ENCODE measurements around the gene GADD45GIP1. TPM values are rescaled to one million over a fixed set of nuclear protein-coding genes. Genes with fewer than 3 reads are reported as not detected.

The GADD45GIP1 gene
- total RNA-seq, 2 donors from 2014 or later: 29.9 to 58.7 TPM

DNA sequence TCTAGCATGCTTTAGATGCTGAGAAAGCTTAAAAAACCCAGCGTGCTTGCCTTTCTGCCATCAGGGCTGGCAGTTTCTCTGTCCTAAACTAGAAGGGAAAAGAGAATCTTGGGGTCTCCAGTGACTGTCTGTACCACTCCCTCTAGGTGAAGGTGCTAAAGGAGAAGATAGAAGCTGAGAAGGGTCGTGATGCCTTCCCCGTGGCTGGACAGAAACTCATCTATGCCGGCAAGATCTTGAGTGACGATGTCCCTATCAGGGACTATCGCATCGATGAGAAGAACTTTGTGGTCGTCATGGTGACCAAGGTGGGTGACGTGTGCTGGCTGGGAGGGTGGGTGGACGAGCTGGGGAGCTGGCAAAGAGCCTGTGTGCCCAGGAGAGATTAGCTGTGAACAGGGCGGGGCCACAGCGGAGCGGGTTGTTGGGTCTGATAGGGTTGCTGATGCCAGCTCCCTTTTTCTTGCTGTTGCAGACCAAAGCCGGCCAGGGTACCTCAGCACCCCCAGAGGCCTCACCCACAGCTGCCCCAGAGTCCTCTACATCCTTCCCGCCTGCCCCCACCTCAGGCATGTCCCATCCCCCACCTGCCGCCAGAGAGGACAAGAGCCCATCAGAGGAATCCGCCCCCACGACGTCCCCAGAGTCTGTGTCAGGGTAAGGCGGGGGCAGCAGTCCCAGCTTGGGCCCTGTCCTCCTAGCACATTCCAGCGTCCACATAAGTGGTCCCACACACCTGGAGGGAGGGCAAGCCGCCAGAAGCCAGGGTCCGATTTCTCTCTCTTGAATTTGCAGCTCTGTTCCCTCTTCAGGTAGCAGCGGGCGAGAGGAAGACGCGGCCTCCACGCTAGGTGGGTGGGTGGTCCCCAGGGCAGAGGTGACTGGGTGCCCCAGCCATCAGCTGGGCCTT is 9.1 kb downstream of the GADD45GIP1 start:
- intact Hi-C loops (cut with DNase I): no loop called here
- peaks cover 17 to 18% of the 10 kb centered on the region in 2 donors for H3K36me3 ChIP-seq
- H3K4me1 ChIP-seq (replicated peaks): peaks cover 13% of the 10 kb centered on the region
- no peaks in the 10 kb centered on the region for H3K9me3 ChIP-seq
- 84% methylated on average over 28 of the region's 28 CpGs for WGBS
- no peak for DNase-seq (ENCODE audit: low spot score)
- no peaks in the 10 kb centered on the region for H3K27me3 ChIP-seq (replicated peaks; ENCODE audit: insufficient read depth)
- H3K4me3 ChIP-seq: no peak overlapping the region
- no peak overlapping the region for H3K27ac ChIP-seq
- TF ChIP-seq POLR2A (IDR thresholded peaks at IDR 0.05): no peak
- no peak for TF ChIP-seq POLR2AphosphoS5 (IDR thresholded peaks at IDR 0.05)
- TF ChIP-seq, protein P1, sequence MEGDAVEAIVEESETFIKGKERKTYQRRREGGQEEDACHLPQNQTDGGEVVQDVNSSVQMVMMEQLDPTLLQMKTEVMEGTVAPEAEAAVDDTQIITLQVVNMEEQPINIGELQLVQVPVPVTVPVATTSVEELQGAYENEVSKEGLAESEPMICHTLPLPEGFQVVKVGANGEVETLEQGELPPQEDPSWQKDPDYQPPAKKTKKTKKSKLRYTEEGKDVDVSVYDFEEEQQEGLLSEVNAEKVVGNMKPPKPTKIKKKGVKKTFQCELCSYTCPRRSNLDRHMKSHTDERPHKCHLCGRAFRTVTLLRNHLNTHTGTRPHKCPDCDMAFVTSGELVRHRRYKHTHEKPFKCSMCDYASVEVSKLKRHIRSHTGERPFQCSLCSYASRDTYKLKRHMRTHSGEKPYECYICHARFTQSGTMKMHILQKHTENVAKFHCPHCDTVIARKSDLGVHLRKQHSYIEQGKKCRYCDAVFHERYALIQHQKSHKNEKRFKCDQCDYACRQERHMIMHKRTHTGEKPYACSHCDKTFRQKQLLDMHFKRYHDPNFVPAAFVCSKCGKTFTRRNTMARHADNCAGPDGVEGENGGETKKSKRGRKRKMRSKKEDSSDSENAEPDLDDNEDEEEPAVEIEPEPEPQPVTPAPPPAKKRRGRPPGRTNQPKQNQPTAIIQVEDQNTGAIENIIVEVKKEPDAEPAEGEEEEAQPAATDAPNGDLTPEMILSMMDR (IDR thresholded peaks at IDR 0.05): no peak

DNA sequence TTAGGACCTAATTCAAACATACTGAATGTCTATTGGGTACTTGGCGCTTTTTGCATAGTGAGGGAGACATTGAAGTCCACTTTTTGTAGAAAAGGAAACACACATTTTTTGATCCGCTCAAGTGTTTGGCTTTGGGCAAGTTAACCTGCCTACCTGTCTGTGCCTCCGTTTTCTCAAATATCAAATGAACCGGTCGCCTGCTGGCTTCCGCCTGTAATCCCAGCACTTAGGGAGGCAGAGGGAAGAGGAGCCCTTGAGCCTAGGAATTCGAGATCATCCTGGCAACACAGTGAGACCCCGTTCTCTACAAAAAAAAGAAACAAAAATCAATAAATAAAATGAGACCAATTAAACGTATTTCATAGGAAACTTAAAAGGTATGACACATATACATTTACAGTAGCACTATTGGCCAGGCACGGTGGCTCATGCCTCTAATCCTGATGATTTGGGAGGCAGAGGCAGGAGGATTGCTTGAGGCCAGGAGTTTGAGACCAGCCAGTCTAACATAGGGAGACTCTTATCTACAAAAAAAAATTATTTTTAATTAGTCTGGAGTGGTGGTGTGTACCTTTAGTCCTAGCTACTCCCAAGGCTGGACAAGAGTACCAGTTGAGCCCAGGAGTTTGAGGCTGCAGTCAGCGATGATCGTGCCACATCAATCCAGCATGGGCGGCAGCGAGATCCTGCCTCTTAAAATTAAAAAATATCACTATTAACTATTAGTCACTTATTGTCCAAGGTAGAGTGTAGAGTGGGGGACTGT is 10.1 kb downstream of the GADD45GIP1 start:
- TF ChIP-seq, protein P1 (IDR thresholded peaks at IDR 0.05): no peak
- no peak for TF ChIP-seq POLR2A (IDR thresholded peaks at IDR 0.05)
- TF ChIP-seq POLR2AphosphoS5 (IDR thresholded peaks at IDR 0.05): no peak
- intact Hi-C loops (cut with DNase I): no loop called here
- Histone ChIP-seq H3K27ac (peak overlapping the region; percentile 89 to 91), H3K27me3 (replicated peaks; ENCODE audit: insufficient read depth) (no peaks in the 10 kb centered on the region), H3K9me3 (no peaks in the 10 kb centered on the region), H3K4me1 (replicated peaks) (peaks cover 13% of the 10 kb centered on the region), H3K36me3 (peaks cover 17 to 18% of the 10 kb centered on the region in 2 donors), H3K4me3 (peak overlapping the region; percentile 91 to 93)
- WGBS: 51% methylated on average over 14 of the region's 14 CpGs
- DNase-seq (ENCODE audit: low spot score): no peak

DNA sequence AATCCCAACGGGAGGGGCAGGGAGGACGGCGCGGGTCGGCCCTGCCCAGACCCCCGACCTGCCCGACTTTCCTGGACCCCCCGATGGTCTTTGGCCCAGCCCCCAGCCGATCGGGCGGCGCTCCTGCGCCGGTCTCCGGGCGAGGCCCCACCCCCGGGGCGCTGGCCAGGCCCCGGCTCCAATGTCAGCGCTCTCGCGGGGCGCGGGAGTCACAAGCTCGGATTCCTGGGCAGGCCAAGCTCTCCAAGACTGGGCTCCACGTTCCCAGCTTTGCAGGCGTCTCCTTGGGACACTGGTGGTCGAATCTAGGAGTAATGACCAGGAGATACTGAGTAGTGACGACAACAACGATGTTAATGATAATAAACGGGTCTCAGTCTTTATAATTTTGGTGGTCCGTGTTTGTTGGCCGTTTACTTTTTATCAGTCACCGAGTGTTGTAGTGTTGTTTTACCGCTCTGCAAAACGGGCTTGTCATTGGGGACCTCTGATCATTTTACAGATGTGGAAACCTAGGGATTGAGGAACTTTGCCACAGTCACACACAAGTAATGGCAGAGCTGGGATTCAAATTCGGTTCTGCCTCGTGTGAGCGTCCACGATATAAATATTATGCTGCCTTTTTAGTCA is 10.8 kb downstream of the GADD45GIP1 start:
- H3K4me1 ChIP-seq (replicated peaks): peaks cover 15% of the 10 kb centered on the region
- intact Hi-C loops (cut with DNase I): no loop called here
- TF ChIP-seq POLR2AphosphoS5 (IDR thresholded peaks at IDR 0.05): no peak
- TF ChIP-seq, protein P1 (IDR thresholded peaks at IDR 0.05): no peak
- no peak for TF ChIP-seq POLR2A (IDR thresholded peaks at IDR 0.05)
- no peaks in the 10 kb centered on the region for H3K27me3 ChIP-seq (replicated peaks; ENCODE audit: insufficient read depth)
- peak overlapping the region; percentile 91 to 93 for H3K4me3 ChIP-seq
- H3K36me3 ChIP-seq: peaks cover 17 to 19% of the 10 kb centered on the region in 2 donors
- peak; percentile 50 for DNase-seq (ENCODE audit: low spot score)
- WGBS: 1% methylated on average over 35 of the region's 40 CpGs
- H3K9me3 ChIP-seq: no peaks in the 10 kb centered on the region
- H3K27ac ChIP-seq: peak overlapping the region; percentile 89 to 91

DNA sequence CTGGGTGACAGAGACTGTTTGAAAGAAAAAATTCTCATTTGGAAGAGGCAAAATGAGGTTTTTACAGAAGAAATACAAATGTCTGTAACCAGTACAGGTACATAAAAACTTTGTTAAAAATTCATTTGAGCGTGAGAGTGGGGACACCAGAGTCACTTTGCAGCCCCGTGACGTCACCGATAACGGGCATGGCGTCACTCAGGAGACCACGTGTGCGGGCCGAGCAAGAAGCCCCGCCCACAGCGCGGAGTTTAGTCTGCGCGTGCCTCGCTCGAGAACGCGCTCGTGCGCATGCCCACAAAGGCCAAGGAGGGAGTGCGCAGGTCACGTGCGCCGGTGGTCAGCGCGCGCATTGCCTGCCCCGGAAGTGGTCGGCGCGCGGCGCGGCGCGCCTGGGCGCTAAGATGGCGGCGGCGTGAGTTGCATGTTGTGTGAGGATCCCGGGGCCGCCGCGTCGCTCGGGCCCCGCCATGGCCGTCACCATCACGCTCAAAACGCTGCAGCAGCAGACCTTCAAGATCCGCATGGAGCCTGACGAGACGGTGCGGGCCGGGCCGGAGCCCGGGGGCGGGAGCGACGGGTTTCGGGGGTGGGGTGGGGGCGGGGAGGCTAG is 11.4 kb downstream of the GADD45GIP1 start, which contains the start of gene RAD23A:
Gene RAD23A (plus strand): TSS at position 384 of the 613 bp plus-strand sequence. CDS start 87 bp downstream, at position 471.
- under 1% methylated on average over 62 of the region's 62 CpGs for WGBS
- peak; percentile 99 for TF ChIP-seq POLR2AphosphoS5 (IDR thresholded peaks at IDR 0.05)
- peak; percentile 89 for TF ChIP-seq POLR2A (IDR thresholded peaks at IDR 0.05)
- TF ChIP-seq, protein P1 (IDR thresholded peaks at IDR 0.05): peak in 2 of 4 experiments; percentile 38 to 42
- intact Hi-C loops (cut with DNase I): no loop called here
- Histone ChIP-seq H3K27ac (peak within 1 kb of the TSS; percentile 89 to 91), H3K4me3 (peak within 1 kb of the TSS; percentile 91 to 93), H3K4me1 (replicated peaks) (peaks cover 21% of the 10 kb centered on the region), H3K27me3 (replicated peaks; ENCODE audit: insufficient read depth) (no peaks in the 10 kb centered on the region), H3K9me3 (no peaks in the 10 kb centered on the region), H3K36me3 (peaks cover 23 to 25% of the 10 kb centered on the region in 2 donors)
- DNase-seq (ENCODE audit: low spot score): peak; percentile 96
